ENCODE results near the gene CREB3L2.

The CREB3L2 gene

GRCh38 chr7:137869260-137869659 lies 132.6 kb downstream of the CREB3L2 start:
- POLR2A ChIA-PET: no interaction called here
- CTCF ChIA-PET: no interaction called here
- no peak for TF ChIP-seq BHLHE40 (IDR thresholded peaks at IDR 0.05; ENCODE audit: borderline replicate concordance)
- TF ChIP-seq FOXK2 (IDR thresholded peaks at IDR 0.05): no peak
- no peak for TF ChIP-seq LEF1 (IDR thresholded peaks at IDR 0.05; ENCODE audit: borderline replicate concordance)
- TF ChIP-seq FOXA1 (IDR thresholded peaks at IDR 0.05): no peak
- no peak for TF ChIP-seq SP1 (IDR thresholded peaks at IDR 0.05)
- TF ChIP-seq, protein P1, sequence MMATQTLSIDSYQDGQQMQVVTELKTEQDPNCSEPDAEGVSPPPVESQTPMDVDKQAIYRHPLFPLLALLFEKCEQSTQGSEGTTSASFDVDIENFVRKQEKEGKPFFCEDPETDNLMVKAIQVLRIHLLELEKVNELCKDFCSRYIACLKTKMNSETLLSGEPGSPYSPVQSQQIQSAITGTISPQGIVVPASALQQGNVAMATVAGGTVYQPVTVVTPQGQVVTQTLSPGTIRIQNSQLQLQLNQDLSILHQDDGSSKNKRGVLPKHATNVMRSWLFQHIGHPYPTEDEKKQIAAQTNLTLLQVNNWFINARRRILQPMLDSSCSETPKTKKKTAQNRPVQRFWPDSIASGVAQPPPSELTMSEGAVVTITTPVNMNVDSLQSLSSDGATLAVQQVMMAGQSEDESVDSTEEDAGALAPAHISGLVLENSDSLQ (IDR thresholded peaks at IDR 0.05): no peak
- no peak for TF ChIP-seq CTBP1 (IDR thresholded peaks at IDR 0.05; ENCODE audit: borderline replicate concordance)
- no peak for TF ChIP-seq ELF4 (IDR thresholded peaks at IDR 0.05)
- TF ChIP-seq L3MBTL2 (conservative IDR thresholded peaks at IDR 0.05): no peak
- TF ChIP-seq ZNF384 (IDR thresholded peaks at IDR 0.05): no peak
- no peak for TF ChIP-seq HDGF (IDR thresholded peaks at IDR 0.05; ENCODE audit: borderline replicate concordance)
- no peak for DNase-seq (ENCODE audit: extremely low spot score)

DNA sequence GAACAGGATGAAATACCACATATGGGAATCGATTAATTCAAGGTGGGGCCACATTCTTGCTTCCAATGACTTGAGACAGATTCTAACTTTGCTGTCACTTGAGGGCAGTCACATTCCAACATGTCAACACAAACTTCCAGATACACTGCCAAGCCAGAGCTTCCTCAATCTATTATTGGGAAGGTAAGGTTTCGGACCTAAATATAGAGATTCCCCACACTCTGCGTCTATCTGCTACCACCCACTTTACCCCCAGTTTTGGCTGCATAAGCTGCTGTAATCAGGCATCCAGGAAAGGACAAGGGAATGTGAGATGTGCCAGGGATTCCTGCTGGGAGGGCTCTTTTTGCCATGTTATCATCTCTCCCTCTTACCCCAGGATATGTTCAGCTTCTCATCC lies 134.6 kb downstream of the CREB3L2 start:
- TF ChIP-seq ELF4 (IDR thresholded peaks at IDR 0.05): no peak
- TF ChIP-seq, protein P1 (IDR thresholded peaks at IDR 0.05): no peak
- no peak for TF ChIP-seq SP1 (IDR thresholded peaks at IDR 0.05)
- no peak for TF ChIP-seq HDGF (IDR thresholded peaks at IDR 0.05; ENCODE audit: borderline replicate concordance)
- no peak for TF ChIP-seq NFRKB (IDR thresholded peaks at IDR 0.05)
- TF ChIP-seq FOXA1 (IDR thresholded peaks at IDR 0.05): no peak
- no peak for TF ChIP-seq ZNF384 (IDR thresholded peaks at IDR 0.05)
- TF ChIP-seq LEF1 (IDR thresholded peaks at IDR 0.05; ENCODE audit: borderline replicate concordance): no peak
- no peak for TF ChIP-seq BHLHE40 (IDR thresholded peaks at IDR 0.05; ENCODE audit: borderline replicate concordance)
- no peak for TF ChIP-seq FOXK2 (IDR thresholded peaks at IDR 0.05)
- TF ChIP-seq FOXM1 (IDR thresholded peaks at IDR 0.05; ENCODE audit: borderline replicate concordance): no peak
- TF ChIP-seq ARNT (IDR thresholded peaks at IDR 0.05): no peak
- CTCF ChIA-PET: no interaction called here
- POLR2A ChIA-PET: no interaction called here
- no peak for DNase-seq (ENCODE audit: extremely low spot score)

GRCh38 chr7:137865764-137866163 lies 136.1 kb downstream of the CREB3L2 start:
- no peak for DNase-seq (ENCODE audit: extremely low spot score)
- ChIA-PET POLR2A (no interaction called here), CTCF (no interaction called here)
- TF ChIP-seq FOXA1 (IDR thresholded peaks at IDR 0.05) (no peak), ZNF384 (IDR thresholded peaks at IDR 0.05) (no peak), BHLHE40 (IDR thresholded peaks at IDR 0.05; ENCODE audit: borderline replicate concordance) (no peak), CTBP1 (IDR thresholded peaks at IDR 0.05; ENCODE audit: borderline replicate concordance) (no peak), ARNT (IDR thresholded peaks at IDR 0.05) (no peak), SP1 (IDR thresholded peaks at IDR 0.05) (no peak), NFRKB (IDR thresholded peaks at IDR 0.05) (no peak), TARDBP (IDR thresholded peaks at IDR 0.05) (no peak), FOXK2 (IDR thresholded peaks at IDR 0.05) (no peak), ELF4 (IDR thresholded peaks at IDR 0.05) (no peak), L3MBTL2 (conservative IDR thresholded peaks at IDR 0.05) (no peak), LEF1 (IDR thresholded peaks at IDR 0.05; ENCODE audit: borderline replicate concordance) (no peak), FOXM1 (IDR thresholded peaks at IDR 0.05; ENCODE audit: borderline replicate concordance) (no peak), SUZ12 (IDR thresholded peaks at IDR 0.05) (no peak)
- TF ChIP-seq, protein P1 (IDR thresholded peaks at IDR 0.05): no peak

DNA sequence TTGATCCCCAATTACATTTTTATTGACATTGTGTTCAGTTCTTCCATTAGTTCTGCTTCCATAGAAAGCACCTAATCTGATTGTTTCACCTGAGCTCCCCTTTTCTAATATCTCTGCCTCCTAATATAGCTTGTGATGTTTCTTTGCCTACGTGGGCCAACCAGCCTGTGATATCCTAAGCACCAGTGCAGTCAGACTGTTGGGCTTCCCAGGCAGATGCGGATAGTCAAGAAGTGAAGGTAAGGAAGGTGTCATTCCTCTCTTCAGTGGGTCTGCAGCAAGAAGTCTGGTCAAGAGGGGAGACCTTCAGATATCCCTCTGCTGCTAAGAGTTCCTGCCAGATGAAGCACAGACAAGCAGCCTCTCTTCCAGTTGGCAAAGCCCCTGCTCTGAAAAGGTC lies 138.9 kb downstream of the CREB3L2 start:
- POLR2A ChIA-PET: no interaction called here
- CTCF ChIA-PET: no interaction called here
- DNase-seq (ENCODE audit: extremely low spot score): no peak
- TF ChIP-seq FOXA1 (IDR thresholded peaks at IDR 0.05) (no peak), BHLHE40 (IDR thresholded peaks at IDR 0.05; ENCODE audit: borderline replicate concordance) (no peak), ZNF384 (IDR thresholded peaks at IDR 0.05) (no peak), HDGF (IDR thresholded peaks at IDR 0.05; ENCODE audit: borderline replicate concordance) (no peak), SP1 (IDR thresholded peaks at IDR 0.05) (no peak)
- TF ChIP-seq, protein P1 (IDR thresholded peaks at IDR 0.05): no peak

GRCh38 chr7:137862358-137862757 lies 139.5 kb downstream of the CREB3L2 start:
- POLR2A ChIA-PET: no interaction called here

DNA sequence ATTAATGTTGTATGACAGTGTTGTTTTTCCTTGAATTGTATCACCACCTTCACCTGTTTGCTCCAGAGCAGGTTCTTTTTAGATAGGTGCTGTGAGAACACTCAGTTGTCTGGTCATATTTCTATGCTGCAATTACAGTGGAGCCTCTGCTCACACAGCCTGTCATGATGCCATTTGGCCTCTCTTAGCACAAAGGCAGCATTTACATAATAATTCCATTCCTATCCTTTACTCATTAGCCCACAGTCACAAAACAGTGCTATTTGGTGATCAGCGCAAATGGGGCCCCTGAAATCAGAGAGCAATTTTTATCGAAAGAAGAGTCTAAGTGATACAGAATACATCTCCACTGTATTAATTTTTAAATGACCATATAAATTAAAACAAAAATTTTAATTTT lies 141.3 kb downstream of the CREB3L2 start:
- no peak for TF ChIP-seq HDGF (IDR thresholded peaks at IDR 0.05; ENCODE audit: borderline replicate concordance)
- no peak for DNase-seq (ENCODE audit: extremely low spot score)
- POLR2A ChIA-PET: no interaction called here
- CTCF ChIA-PET: no interaction called here

More at GRCh38 chr7:137862358-137862757, 139.5 kb downstream of the CREB3L2 start:
- TF ChIP-seq ARNT (IDR thresholded peaks at IDR 0.05): no peak
- CTCF ChIA-PET: no interaction called here
- no peak for DNase-seq (ENCODE audit: extremely low spot score)

- TF ChIP-seq TARDBP (IDR thresholded peaks at IDR 0.05): no peak
- no peak for TF ChIP-seq SP1 (IDR thresholded peaks at IDR 0.05)
- TF ChIP-seq LEF1 (IDR thresholded peaks at IDR 0.05; ENCODE audit: borderline replicate concordance): no peak
- no peak for TF ChIP-seq FOXM1 (IDR thresholded peaks at IDR 0.05; ENCODE audit: borderline replicate concordance)
- no peak for TF ChIP-seq BHLHE40 (IDR thresholded peaks at IDR 0.05; ENCODE audit: borderline replicate concordance)
- no peak for TF ChIP-seq NFRKB (IDR thresholded peaks at IDR 0.05)
- TF ChIP-seq HDGF (IDR thresholded peaks at IDR 0.05; ENCODE audit: borderline replicate concordance): no peak
- no peak for TF ChIP-seq FOXK2 (IDR thresholded peaks at IDR 0.05)
- CTCF ChIA-PET: no interaction called here
- no peak for DNase-seq (ENCODE audit: extremely low spot score)
- POLR2A ChIA-PET: no interaction called here
These were observed 148.8 kb downstream of the CREB3L2 start for GRCh38 chr7:137853053-137853452.

Measured in HEK293T (cell line).